Suprapubic skin (tissue), 3 donors: ENCODE data around the gene SNX24.

Source experiments
- CTCF ChIP-seq, 2 donors: fragments of 200-600 bp in 1 of 2; fragments of 450-650 bp in 1 of 2; sonication (generic) in 1 of 2; IDR thresholded peaks; one replicate each; pipeline ENCODE4 v1.5.1; 2016 to 2019; ENCODE audit warnings: antibody characterized with exemption in 2 of 2, mild to moderate bottlenecking in 1 of 2, moderate library complexity in 1 of 2
- POLR2A ChIP-seq, 2 donors: fragments of 450-650 bp; IDR thresholded peaks; one replicate each; pipeline ENCODE4 v1.6.1; 2017; ENCODE audit warnings: antibody characterized with exemption in 2 of 2, mild to moderate bottlenecking in 2 of 2, moderate library complexity in 2 of 2

DNA sequence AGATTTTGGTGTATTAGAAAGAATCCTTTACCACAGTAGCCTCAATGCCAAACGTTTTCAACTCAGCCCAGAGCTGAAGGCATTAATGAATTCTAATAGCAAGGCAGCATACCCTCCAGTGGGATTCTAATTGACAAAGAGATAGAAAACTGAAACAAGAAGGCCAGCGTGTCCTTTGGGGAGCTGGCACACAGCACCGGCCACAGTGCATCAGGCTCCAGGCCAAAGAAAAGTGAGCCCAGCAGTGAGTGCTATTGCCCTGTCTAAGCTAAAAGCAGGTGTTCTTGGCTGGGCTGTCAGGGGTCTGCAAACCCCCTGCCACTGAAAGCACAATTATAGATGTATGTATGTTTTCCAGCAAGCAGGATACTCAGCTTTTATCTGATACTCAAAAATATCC, 150.7 kb downstream of the SNX24 start:
- TF ChIP-seq POLR2A (IDR thresholded peaks at IDR 0.05) (no peak), CTCF (IDR thresholded peaks at IDR 0.05) (no peak)
